ENCODE measurements around the gene MASTL. TPM values are rescaled to one million over a fixed set of nuclear protein-coding genes. Genes with fewer than 3 reads are reported as not detected.
A peak's percentile ranks its signal among the peaks of the same experiment; 100 is the strongest.
"Not testable (repeated sequence)": the region's sequence is repeated elsewhere in the genome, so short reads cannot be mapped to it uniquely, and the experiment has no call there.

MASTL gene
- total RNA-seq, 1 donor from 2014 or later: 7.8 TPM

DNA sequence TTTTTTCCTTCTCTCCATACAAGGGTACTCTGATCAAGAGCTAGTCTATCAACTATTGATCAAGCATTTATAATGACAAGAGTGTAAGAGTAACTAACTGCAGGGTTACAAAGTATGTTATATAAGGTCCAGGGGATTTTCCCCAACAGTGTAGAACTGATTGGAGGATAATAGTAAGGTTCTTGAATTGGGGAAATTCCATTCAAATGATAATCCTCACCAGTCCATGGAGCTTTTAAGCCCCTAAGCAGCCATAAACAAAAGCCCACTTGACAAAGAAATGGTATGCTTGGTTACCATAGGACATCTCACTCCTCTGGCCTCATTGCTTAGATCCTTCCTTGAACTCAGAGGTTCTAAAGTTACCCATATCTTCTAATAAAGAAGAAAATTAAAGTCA is 9.2 kb upstream of the MASTL start:
- peaks cover 8% of the 10 kb centered on the region for H3K4me1 ChIP-seq
- H3K36me3 ChIP-seq: peaks cover 83% of the 10 kb centered on the region
- no peaks in the 10 kb centered on the region for H3K27me3 ChIP-seq (ENCODE audit: low read depth)
- no peak overlapping the region for H3K27ac ChIP-seq
- no peak overlapping the region for H3K4me3 ChIP-seq
- H3K9me3 ChIP-seq: no peaks in the 10 kb centered on the region
- TF ChIP-seq, protein P1, sequence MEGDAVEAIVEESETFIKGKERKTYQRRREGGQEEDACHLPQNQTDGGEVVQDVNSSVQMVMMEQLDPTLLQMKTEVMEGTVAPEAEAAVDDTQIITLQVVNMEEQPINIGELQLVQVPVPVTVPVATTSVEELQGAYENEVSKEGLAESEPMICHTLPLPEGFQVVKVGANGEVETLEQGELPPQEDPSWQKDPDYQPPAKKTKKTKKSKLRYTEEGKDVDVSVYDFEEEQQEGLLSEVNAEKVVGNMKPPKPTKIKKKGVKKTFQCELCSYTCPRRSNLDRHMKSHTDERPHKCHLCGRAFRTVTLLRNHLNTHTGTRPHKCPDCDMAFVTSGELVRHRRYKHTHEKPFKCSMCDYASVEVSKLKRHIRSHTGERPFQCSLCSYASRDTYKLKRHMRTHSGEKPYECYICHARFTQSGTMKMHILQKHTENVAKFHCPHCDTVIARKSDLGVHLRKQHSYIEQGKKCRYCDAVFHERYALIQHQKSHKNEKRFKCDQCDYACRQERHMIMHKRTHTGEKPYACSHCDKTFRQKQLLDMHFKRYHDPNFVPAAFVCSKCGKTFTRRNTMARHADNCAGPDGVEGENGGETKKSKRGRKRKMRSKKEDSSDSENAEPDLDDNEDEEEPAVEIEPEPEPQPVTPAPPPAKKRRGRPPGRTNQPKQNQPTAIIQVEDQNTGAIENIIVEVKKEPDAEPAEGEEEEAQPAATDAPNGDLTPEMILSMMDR (IDR thresholded peaks at IDR 0.05): no peak
- ATAC-seq: no peak
- intact Hi-C loops (cut with DNase I): no loop called here
- DNase-seq: no peak

DNA sequence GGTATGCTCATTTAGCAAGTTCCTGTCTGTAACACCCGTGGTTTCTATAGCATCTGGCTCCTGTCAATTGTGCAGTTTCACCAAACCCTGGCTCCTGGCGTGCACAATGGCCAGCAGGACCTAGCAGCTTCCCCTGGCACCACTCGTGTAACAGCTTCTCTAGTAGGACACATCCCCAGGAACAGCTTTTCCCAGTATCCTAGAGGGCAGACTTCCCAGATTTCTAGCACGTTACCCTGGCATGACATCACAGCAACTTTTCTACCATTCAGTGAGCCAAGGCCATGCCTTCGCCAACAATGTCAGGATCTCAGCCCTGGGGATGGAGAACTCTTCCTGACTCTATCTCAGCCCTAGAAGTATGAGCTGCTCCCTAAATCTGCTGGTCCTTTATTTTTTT is 7.5 kb upstream of the MASTL start:
- H3K27me3 ChIP-seq (ENCODE audit: low read depth): no peaks in the 10 kb centered on the region
- intact Hi-C loops (cut with DNase I): no loop called here
- ATAC-seq (no peak), DNase-seq (no peak)
- no peaks in the 10 kb centered on the region for H3K9me3 ChIP-seq
- no peak overlapping the region for H3K4me3 ChIP-seq
- peaks cover 68% of the 10 kb centered on the region for H3K36me3 ChIP-seq
- peaks cover 19% of the 10 kb centered on the region for H3K4me1 ChIP-seq
- TF ChIP-seq, protein P1 (IDR thresholded peaks at IDR 0.05): no peak
- H3K27ac ChIP-seq: no peak overlapping the region

DNA sequence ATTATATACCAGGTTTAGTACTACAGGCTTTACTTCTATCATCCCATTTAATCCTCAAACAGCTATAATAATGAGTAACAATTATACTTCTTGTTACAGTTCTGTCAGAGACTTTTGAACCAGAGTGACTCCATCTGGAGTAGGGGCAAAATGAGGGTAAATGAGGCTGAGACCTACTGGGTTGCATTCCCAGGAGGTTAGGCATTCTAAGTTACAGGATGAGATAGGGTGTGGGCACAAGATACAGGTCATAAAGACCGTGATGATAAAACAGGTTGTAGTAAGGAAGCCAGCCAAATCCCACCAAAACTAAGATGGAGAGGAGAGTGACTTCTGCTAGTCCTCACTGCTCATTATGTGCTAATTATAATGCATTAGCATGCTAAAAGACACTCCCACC is 4.9 kb upstream of the MASTL start:
- H3K27me3 ChIP-seq (ENCODE audit: low read depth): no peaks in the 10 kb centered on the region
- no peak overlapping the region for H3K4me3 ChIP-seq
- no peaks in the 10 kb centered on the region for H3K9me3 ChIP-seq
- intact Hi-C loops (cut with DNase I): no loop called here
- TF ChIP-seq, protein P1 (IDR thresholded peaks at IDR 0.05): no peak
- no peak overlapping the region for H3K27ac ChIP-seq
- peaks cover 42% of the 10 kb centered on the region for H3K36me3 ChIP-seq
- no peak for DNase-seq
- H3K4me1 ChIP-seq: peaks cover 26% of the 10 kb centered on the region
- no peak for ATAC-seq

DNA sequence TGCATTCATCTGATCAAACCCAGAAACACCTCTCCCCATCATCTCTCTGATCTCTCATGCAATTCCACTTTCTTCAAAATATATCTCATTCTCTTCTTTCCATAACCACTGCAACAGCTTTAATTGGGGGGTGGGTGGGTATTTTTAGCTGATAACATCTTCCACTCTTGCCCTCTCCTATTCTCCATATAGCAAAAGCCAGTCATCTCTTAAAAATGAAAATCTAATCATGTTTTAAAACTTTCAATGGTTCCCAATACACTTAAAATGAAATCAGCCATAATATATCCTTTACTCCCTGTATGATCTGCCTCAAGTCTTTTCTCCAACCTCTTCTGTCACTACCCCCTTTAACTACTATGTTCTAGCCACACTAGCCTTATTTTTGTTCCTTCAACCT is 2.5 kb upstream of the MASTL start:
- Histone ChIP-seq H3K36me3 (peaks cover 18% of the 10 kb centered on the region), H3K27ac (no peak overlapping the region), H3K4me1 (peaks cover 26% of the 10 kb centered on the region), H3K27me3 (ENCODE audit: low read depth) (no peaks in the 10 kb centered on the region), H3K9me3 (no peaks in the 10 kb centered on the region), H3K4me3 (peak overlapping the region; percentile 91)
- ATAC-seq: no peak
- TF ChIP-seq, protein P1 (IDR thresholded peaks at IDR 0.05): no peak
- no peak for DNase-seq
- intact Hi-C loops (cut with DNase I): no loop called here

DNA sequence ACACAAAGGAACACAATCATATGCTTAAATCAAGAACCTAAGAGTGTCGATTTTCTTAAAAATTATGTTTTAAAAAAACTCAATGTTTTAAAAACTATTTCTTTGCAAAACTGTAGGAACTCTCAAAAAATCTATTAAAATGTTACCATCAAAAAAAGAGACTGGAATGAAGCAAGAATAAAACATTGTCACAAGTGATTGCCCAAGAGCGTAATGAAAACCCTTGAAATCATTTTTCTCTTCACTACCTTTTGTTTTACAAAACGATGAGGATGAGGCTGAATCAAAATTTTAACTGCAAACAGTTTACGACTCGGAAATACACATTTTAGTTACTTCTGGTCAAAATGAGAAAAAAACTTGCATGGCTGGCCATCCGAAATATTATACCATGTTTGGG is 1.8 kb upstream of the MASTL start:
- Histone ChIP-seq H3K36me3 (peaks cover 11% of the 10 kb centered on the region), H3K27me3 (ENCODE audit: low read depth) (no peaks in the 10 kb centered on the region), H3K4me3 (peak overlapping the region; percentile 91), H3K27ac (peak overlapping the region; percentile 99), H3K4me1 (peaks cover 26% of the 10 kb centered on the region), H3K9me3 (no peaks in the 10 kb centered on the region)
- intact Hi-C loops (cut with DNase I): no loop called here
- TF ChIP-seq, protein P1 (IDR thresholded peaks at IDR 0.05): no peak
- no peak for DNase-seq
- ATAC-seq: no peak

DNA sequence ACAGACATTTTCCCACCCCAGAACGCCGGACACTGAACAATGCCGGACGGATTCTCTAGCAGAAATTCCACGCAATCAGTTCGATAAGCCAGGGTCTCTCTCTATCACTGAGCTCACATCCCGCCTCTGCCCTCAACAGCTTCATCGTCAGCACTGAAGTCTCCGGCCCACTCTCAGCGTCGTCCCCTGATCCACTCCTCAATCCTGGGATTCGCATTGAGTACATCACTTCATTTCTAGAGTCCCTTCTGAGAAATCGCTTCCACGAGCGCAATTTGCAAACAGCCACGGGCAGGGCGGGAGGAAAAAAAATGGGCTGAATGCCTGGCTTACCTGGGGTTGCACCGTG is 1.3 kb upstream of the MASTL start:
- peaks cover 26% of the 10 kb centered on the region for H3K4me1 ChIP-seq
- DNase-seq: no peak
- ATAC-seq: peak in 1 of 2 donors; percentile 7
- H3K36me3 ChIP-seq: peaks cover 11% of the 10 kb centered on the region
- peak overlapping the region; percentile 91 for H3K4me3 ChIP-seq
- no peaks in the 10 kb centered on the region for H3K9me3 ChIP-seq
- H3K27me3 ChIP-seq (ENCODE audit: low read depth): no peaks in the 10 kb centered on the region
- intact Hi-C loops (cut with DNase I): no loop called here
- TF ChIP-seq, protein P1 (IDR thresholded peaks at IDR 0.05): no peak
- peak overlapping the region; percentile 99 for H3K27ac ChIP-seq

DNA sequence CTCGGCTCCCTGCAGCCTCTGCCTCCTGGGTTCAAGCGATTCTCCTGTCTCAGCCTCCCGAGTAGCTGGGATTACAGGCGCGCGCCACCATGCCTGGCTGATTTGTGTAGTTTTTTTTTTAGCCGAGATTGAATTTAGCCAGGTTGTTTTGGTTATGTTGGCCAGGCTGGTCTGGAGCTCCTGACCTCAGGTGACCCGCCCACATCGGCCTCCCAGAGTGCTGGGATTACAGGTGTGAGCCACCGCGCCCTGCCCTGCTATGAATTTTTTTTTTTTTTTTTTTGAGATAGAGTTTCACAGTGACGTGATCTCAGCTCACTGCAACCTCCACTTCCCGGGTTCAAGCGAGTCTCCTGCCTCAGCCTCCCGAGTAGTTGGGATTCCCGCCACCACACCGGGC is 1.4 kb downstream of the MASTL start:
- Histone ChIP-seq H3K27ac (peak overlapping the region; percentile 99), H3K36me3 (peaks cover 32% of the 10 kb centered on the region), H3K4me3 (peak overlapping the region; percentile 91), H3K4me1 (peaks cover 17% of the 10 kb centered on the region)
- H3K9me3 ChIP-seq; DNase-seq; intact Hi-C loops (cut with DNase I); H3K27me3 ChIP-seq (ENCODE audit: low read depth); ATAC-seq: not testable (repeated sequence)

All from lower lobe of right lung (tissue), 2 donors.